ENCODE data around the gene KCNG4.

Gene KCNG4

DNA sequence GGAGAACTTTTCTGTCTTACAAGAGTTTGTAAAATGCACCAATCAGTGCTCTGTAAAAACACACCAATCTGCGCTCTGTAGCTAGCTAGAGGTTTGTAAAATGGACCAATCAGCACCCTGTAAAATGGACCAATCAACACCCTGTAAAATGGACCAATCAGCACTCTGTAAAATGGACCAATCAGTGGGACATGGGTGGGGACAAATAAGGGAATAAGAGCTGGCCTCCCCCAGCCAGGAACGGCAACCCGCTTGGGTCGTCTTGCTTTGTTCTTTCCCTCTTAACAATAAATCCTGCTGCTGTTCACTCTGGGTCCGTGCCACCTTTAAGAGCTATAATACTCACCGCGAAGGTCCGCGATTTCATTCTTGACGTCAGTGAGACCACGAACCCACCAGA, 18.5 kb upstream of the KCNG4 start:
- H4K20me1 ChIP-seq (ENCODE audit: insufficient read depth, low read length, poor library complexity, severe bottlenecking), result no peaks in the 10 kb centered on the region
- H3K4me3 ChIP-seq (ENCODE audit: low read length, poor library complexity, severe bottlenecking), result no peak overlapping the region
- no peaks in the 10 kb centered on the region for H3K4me1 ChIP-seq (ENCODE audit: insufficient read depth, low read length, poor library complexity, severe bottlenecking)
- H3K27me3 ChIP-seq (ENCODE audit: insufficient read depth, low read length, poor library complexity, severe bottlenecking), result no peaks in the 10 kb centered on the region
- no peak overlapping the region for H3K9ac ChIP-seq (ENCODE audit: low read depth, low read length, poor library complexity, severe bottlenecking)
- H3K9me2 ChIP-seq (replicated peaks; ENCODE audit: low read depth, low read length), result no peaks in the 10 kb centered on the region
- H3K79me2 ChIP-seq (ENCODE audit: insufficient read depth, low read length), result no peaks in the 10 kb centered on the region
- no peaks in the 10 kb centered on the region for H3K9me3 ChIP-seq (ENCODE audit: insufficient read depth, low read depth, low read length)
- H3F3A ChIP-seq (ENCODE audit: low read depth), result no peaks in the 10 kb centered on the region
- H3K36me3 ChIP-seq (ENCODE audit: insufficient read depth, low read length), result no peaks in the 10 kb centered on the region
- no peak overlapping the region for H2AFZ ChIP-seq (ENCODE audit: low read length)
- TF ChIP-seq, protein P1, sequence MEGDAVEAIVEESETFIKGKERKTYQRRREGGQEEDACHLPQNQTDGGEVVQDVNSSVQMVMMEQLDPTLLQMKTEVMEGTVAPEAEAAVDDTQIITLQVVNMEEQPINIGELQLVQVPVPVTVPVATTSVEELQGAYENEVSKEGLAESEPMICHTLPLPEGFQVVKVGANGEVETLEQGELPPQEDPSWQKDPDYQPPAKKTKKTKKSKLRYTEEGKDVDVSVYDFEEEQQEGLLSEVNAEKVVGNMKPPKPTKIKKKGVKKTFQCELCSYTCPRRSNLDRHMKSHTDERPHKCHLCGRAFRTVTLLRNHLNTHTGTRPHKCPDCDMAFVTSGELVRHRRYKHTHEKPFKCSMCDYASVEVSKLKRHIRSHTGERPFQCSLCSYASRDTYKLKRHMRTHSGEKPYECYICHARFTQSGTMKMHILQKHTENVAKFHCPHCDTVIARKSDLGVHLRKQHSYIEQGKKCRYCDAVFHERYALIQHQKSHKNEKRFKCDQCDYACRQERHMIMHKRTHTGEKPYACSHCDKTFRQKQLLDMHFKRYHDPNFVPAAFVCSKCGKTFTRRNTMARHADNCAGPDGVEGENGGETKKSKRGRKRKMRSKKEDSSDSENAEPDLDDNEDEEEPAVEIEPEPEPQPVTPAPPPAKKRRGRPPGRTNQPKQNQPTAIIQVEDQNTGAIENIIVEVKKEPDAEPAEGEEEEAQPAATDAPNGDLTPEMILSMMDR (conservative IDR thresholded peaks at IDR 0.05; ENCODE audit: low read length), result no peak
- TF ChIP-seq EZH2phosphoT487 (IDR thresholded peaks at IDR 0.05; ENCODE audit: borderline replicate concordance), result no peak
- no peak overlapping the region for H3K4me2 ChIP-seq (ENCODE audit: low read depth, low read length, poor library complexity, severe bottlenecking)

DNA sequence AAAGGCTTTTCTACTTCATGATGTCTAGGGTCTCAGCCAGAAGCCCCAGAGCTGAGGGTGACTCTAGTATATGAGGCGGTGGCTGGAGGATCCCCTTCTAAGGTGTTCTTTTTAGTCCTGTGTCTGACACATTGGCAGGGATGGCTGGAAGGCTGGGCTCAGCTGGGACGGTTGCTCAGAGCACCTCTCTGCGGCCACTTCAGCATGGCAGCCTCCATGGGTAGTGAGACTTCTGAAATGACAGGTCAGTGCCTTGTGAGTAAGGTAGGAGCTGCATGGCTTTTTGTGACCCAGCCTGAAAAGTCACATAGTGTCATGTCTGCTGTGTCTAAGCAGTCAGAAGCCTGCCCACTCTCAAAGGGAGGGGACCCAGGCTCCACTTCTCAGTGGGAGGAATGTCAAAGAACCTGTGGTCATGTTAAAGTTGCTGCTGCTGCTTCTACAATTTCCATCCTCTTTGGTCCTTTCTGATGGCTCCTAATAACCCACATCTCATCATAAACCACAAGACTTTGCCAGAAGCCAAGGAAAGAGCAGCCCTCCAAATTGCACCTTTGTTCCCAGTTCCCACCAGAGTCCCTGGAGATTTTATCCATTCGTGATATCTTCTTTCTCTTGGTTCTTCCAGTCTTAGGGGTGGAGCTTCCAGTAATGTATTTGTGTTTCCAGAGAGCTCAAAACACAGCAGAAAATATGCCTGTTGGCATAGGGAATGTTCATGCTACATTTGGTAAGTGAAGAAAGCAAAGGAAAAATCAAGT, 15.4 kb upstream of the KCNG4 start:
- Histone ChIP-seq H3K4me3 (ENCODE audit: low read length, poor library complexity, severe bottlenecking) (no peak overlapping the region), H3K79me2 (ENCODE audit: insufficient read depth, low read length) (no peaks in the 10 kb centered on the region), H4K20me1 (ENCODE audit: insufficient read depth, low read length, poor library complexity, severe bottlenecking) (no peaks in the 10 kb centered on the region), H3K4me2 (ENCODE audit: low read depth, low read length, poor library complexity, severe bottlenecking) (no peak overlapping the region), H3K9me3 (ENCODE audit: insufficient read depth, low read depth, low read length) (no peaks in the 10 kb centered on the region), H2AFZ (ENCODE audit: low read length) (no peak overlapping the region), H3K27me3 (ENCODE audit: insufficient read depth, low read length, poor library complexity, severe bottlenecking) (no peaks in the 10 kb centered on the region), H3K9ac (ENCODE audit: low read depth, low read length, poor library complexity, severe bottlenecking) (no peak overlapping the region), H3K4me1 (ENCODE audit: insufficient read depth, low read length, poor library complexity, severe bottlenecking) (no peaks in the 10 kb centered on the region), H3K36me3 (ENCODE audit: insufficient read depth, low read length) (no peaks in the 10 kb centered on the region), H3K9me2 (replicated peaks; ENCODE audit: low read depth, low read length) (no peaks in the 10 kb centered on the region), H3F3A (ENCODE audit: low read depth) (no peaks in the 10 kb centered on the region)
- TF ChIP-seq EZH2phosphoT487 (IDR thresholded peaks at IDR 0.05; ENCODE audit: borderline replicate concordance), result no peak
- TF ChIP-seq, protein P1 (conservative IDR thresholded peaks at IDR 0.05; ENCODE audit: low read length), result no peak

DNA sequence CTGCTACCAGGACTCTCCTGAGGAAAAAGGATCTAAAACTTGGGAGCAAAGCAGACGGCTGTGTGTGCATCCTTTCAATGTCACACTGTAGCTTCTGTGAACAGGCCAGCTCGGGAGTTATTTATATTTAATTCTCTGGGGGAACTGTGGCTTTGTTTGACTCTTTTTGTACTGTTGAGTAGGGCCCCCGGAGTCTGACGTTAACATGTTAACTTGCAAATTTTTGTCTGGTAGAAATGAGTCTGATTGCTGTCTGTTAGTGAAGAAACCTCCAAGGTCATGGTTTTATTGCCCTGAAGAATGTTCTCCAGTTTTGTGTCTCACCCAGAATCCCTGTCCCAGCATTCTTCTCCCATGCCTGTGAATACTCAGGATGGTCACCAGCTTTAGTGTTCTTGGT, 14.2 kb upstream of the KCNG4 start:
- H3K9ac ChIP-seq (ENCODE audit: low read depth, low read length, poor library complexity, severe bottlenecking), result no peak overlapping the region
- H3K4me2 ChIP-seq (ENCODE audit: low read depth, low read length, poor library complexity, severe bottlenecking), result no peak overlapping the region
- H3K4me1 ChIP-seq (ENCODE audit: insufficient read depth, low read length, poor library complexity, severe bottlenecking), result no peaks in the 10 kb centered on the region
- H3K36me3 ChIP-seq (ENCODE audit: insufficient read depth, low read length), result no peaks in the 10 kb centered on the region
- TF ChIP-seq EZH2phosphoT487 (IDR thresholded peaks at IDR 0.05; ENCODE audit: borderline replicate concordance), result no peak
- TF ChIP-seq, protein P1 (conservative IDR thresholded peaks at IDR 0.05; ENCODE audit: low read length), result no peak
- H3K4me3 ChIP-seq (ENCODE audit: low read length, poor library complexity, severe bottlenecking), result no peak overlapping the region
- H2AFZ ChIP-seq (ENCODE audit: low read length), result no peak overlapping the region
- no peaks in the 10 kb centered on the region for H3K79me2 ChIP-seq (ENCODE audit: insufficient read depth, low read length)
- H3F3A ChIP-seq (ENCODE audit: low read depth), result no peaks in the 10 kb centered on the region
- H3K27me3 ChIP-seq (ENCODE audit: insufficient read depth, low read length, poor library complexity, severe bottlenecking), result no peaks in the 10 kb centered on the region
- no peaks in the 10 kb centered on the region for H4K20me1 ChIP-seq (ENCODE audit: insufficient read depth, low read length, poor library complexity, severe bottlenecking)
- H3K9me3 ChIP-seq (ENCODE audit: insufficient read depth, low read depth, low read length), result no peaks in the 10 kb centered on the region
- no peaks in the 10 kb centered on the region for H3K9me2 ChIP-seq (replicated peaks; ENCODE audit: low read depth, low read length)

Measured in Loucy (cell line).